ENCODE measurements around the gene PTPRR. TPM values are rescaled to one million over a fixed set of nuclear protein-coding genes. Genes with fewer than 3 reads are reported as not detected.

The PTPRR gene
- total and polyA plus RNA-seq, 2 of the 4 experiments (the other 2 are of a cell fraction): 0.18 to 0.21 TPM

- no peak for DNase-seq
- CTCF ChIA-PET: no interaction called here
- H3K27me3 ChIP-seq (ENCODE audit: control insufficient read depth, insufficient read depth, low read length): no peaks in the 10 kb centered on the region
- dilution Hi-C loops (cut with HindIII; ENCODE audit: low sequenced_read_pairs, unreplicated experiment): no loop called here
- H4K20me1 ChIP-seq (ENCODE audit: insufficient read depth, low read length): no peaks in the 10 kb centered on the region
- intact Hi-C loops (cut with micrococcal nuclease): no loop called here
- no TSS peak for BruUV-seq (replicated peaks)
- H3K36me3 ChIP-seq (ENCODE audit: control insufficient read depth, insufficient read depth, low read length): no peaks in the 10 kb centered on the region
- H2BK20ac ChIP-seq (ENCODE audit: low read depth, low read length): no peak overlapping the region
- no peaks in the 10 kb centered on the region for H3K9me1 ChIP-seq (ENCODE audit: insufficient read depth, low read length)
- POLR2A ChIA-PET (ENCODE audit: unreplicated experiment): no interaction called here
- H3K4ac ChIP-seq (ENCODE audit: low read depth, low read length): no peak overlapping the region
- no peak overlapping the region for H3K4me2 ChIP-seq (ENCODE audit: low read depth, low read length)
- H3K23ac ChIP-seq (ENCODE audit: low read depth, low read length): no peak overlapping the region
- H2BK15ac ChIP-seq (ENCODE audit: low read depth, low read length): no peak overlapping the region
- no peak overlapping the region for H3K4me3 ChIP-seq (ENCODE audit: insufficient read depth, low read depth, low read length)
- H2AFZ ChIP-seq (replicated peaks; ENCODE audit: low read length, poor library complexity): no peak overlapping the region
- no peak overlapping the region for H3K18ac ChIP-seq (ENCODE audit: low read depth, low read length)
- no peak overlapping the region for H3K27ac ChIP-seq (ENCODE audit: insufficient read depth, low read length)
- H3K56ac ChIP-seq (ENCODE audit: extremely low read depth, insufficient read depth, low read length): no peak overlapping the region
- H3K14ac ChIP-seq (replicated peaks; ENCODE audit: low read depth, low read length): no peak overlapping the region
- no peak for ATAC-seq (ENCODE audit: low read depth)
- 83% methylated on average over 7 of the region's 21 CpGs; no CpG with 5 or more reads in 1 of the 2 experiments for WGBS, 2 experiments (ENCODE audit: extremely low coverage in 2 of 2, insufficient read length in 1 of 2)
- in situ Hi-C loops (cut with MboI; ENCODE audit: low sequenced_read_pairs): no loop called here
- TF ChIP-seq FOS (IDR thresholded peaks at IDR 0.05; ENCODE audit: low read depth, low read length) (no peak), SMC3 (IDR thresholded peaks at IDR 0.05; ENCODE audit: low read depth, low read length) (no peak), MAFK (IDR thresholded peaks at IDR 0.05; ENCODE audit: low read depth, low read length) (no peak), RFX5 (IDR thresholded peaks at IDR 0.05; ENCODE audit: low read depth, low read length) (no peak), USF2 (IDR thresholded peaks at IDR 0.05; ENCODE audit: low read depth, low read length) (no peak), POLR2A (IDR thresholded peaks at IDR 0.05; ENCODE audit: low read depth, low read length) (no peak), RCOR1 (IDR thresholded peaks at IDR 0.05; ENCODE audit: insufficient replicate concordance, low read length) (no peak), MXI1 (IDR thresholded peaks at IDR 0.05; ENCODE audit: borderline replicate concordance, low read depth, low read length) (no peak), MAZ (IDR thresholded peaks at IDR 0.05; ENCODE audit: borderline replicate concordance, low read depth, low read length) (no peak), CEBPB (IDR thresholded peaks at IDR 0.05; ENCODE audit: low read depth, low read length) (no peak), CHD1 (IDR thresholded peaks at IDR 0.05; ENCODE audit: low read depth, low read length) (no peak), BHLHE40 (IDR thresholded peaks at IDR 0.05; ENCODE audit: low read depth, low read length) (no peak)
- TF ChIP-seq, protein P1, sequence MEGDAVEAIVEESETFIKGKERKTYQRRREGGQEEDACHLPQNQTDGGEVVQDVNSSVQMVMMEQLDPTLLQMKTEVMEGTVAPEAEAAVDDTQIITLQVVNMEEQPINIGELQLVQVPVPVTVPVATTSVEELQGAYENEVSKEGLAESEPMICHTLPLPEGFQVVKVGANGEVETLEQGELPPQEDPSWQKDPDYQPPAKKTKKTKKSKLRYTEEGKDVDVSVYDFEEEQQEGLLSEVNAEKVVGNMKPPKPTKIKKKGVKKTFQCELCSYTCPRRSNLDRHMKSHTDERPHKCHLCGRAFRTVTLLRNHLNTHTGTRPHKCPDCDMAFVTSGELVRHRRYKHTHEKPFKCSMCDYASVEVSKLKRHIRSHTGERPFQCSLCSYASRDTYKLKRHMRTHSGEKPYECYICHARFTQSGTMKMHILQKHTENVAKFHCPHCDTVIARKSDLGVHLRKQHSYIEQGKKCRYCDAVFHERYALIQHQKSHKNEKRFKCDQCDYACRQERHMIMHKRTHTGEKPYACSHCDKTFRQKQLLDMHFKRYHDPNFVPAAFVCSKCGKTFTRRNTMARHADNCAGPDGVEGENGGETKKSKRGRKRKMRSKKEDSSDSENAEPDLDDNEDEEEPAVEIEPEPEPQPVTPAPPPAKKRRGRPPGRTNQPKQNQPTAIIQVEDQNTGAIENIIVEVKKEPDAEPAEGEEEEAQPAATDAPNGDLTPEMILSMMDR (conservative IDR thresholded peaks at IDR 0.05; ENCODE audit: low read depth, low read length): no peak
- H3K9ac ChIP-seq (ENCODE audit: low read depth, low read length): no peak overlapping the region
- H4K91ac ChIP-seq (ENCODE audit: insufficient read depth, low read depth, low read length): no peak overlapping the region
- H2AK9ac ChIP-seq (replicated peaks; ENCODE audit: low read depth, low read length, poor library complexity): no peak overlapping the region
- no peaks in the 10 kb centered on the region for H3K9me3 ChIP-seq (ENCODE audit: control insufficient read depth, insufficient read depth, low read length)
- no peak overlapping the region for H4K8ac ChIP-seq (ENCODE audit: low read depth in 2 of 2, low read length in 2 of 2)
- no peaks in the 10 kb centered on the region for H3K4me1 ChIP-seq (ENCODE audit: control insufficient read depth, insufficient read depth, low read length)
- H2AK5ac ChIP-seq (ENCODE audit: low read depth, low read length): no peak overlapping the region
- H3K79me1 ChIP-seq (ENCODE audit: low read depth in 1 of 2, low read length in 2 of 2): no peaks in the 10 kb centered on the region
- no peak overlapping the region for H4K5ac ChIP-seq (ENCODE audit: low read depth, low read length)
- H2BK120ac ChIP-seq (ENCODE audit: low read depth, low read length): no peak overlapping the region
- no peak overlapping the region for H2BK5ac ChIP-seq (ENCODE audit: low read depth, low read length, poor library complexity, severe bottlenecking)
These were observed 136.4 kb downstream of the PTPRR start for GRCh38 chr12:70784042-70784668.

All from IMR-90 (cell line).